Cardiac fibroblast (primary cell): ENCODE measurements around the gene TMEM201.

Experiments
- DNase-seq, 2 donors: peaks; one replicate each; pipeline versions ENCODE4 v3.0.0 to v3.0.0-alpha.2; 2010; ENCODE audit warnings: low read depth in 2 of 2
- H3K4me3 ChIP-seq, 2 donors: replicated peaks in 1 of 2; 1 replicate in 1 of 2; 2 replicates in 1 of 2; pipeline ENCODE4 v1.5.1; 2011; ENCODE audit warnings: low read depth in 2 of 2, low read length in 2 of 2, mild to moderate bottlenecking in 2 of 2, moderate library complexity in 1 of 2
- CTCF ChIP-seq: IDR thresholded peaks from one replicate; pipeline ENCODE4 v1.5.1; 2011; ENCODE audit warnings: low read depth, mild to moderate bottlenecking, low read length, inconsistent platforms

Gene TMEM201

GRCh38 chr1:9600861-9601834 lies 12.4 kb downstream of the TMEM201 start:
- TF ChIP-seq CTCF, result no peak
- DNase-seq, result no peak
- no peak overlapping the region for H3K4me3 ChIP-seq

- no peak for TF ChIP-seq CTCF
- DNase-seq, result no peak
- no peak overlapping the region for H3K4me3 ChIP-seq
Observed at GRCh38 chr1:9601942-9602793, 13.5 kb downstream of the TMEM201 start.

GRCh38 chr1:9602794-9603167 lies 14.1 kb downstream of the TMEM201 start:
- no peak for TF ChIP-seq CTCF
- DNase-seq, result no peak
- H3K4me3 ChIP-seq, result no peak overlapping the region

- no peak overlapping the region for H3K4me3 ChIP-seq
- DNase-seq, result no peak
- no peak for TF ChIP-seq CTCF
Observed at GRCh38 chr1:9603307-9603706, 14.6 kb downstream of the TMEM201 start.

GRCh38 chr1:9603766-9604753 lies 15.3 kb downstream of the TMEM201 start:
- DNase-seq, result no peak
- no peak for TF ChIP-seq CTCF
- no peak overlapping the region for H3K4me3 ChIP-seq

- DNase-seq, result no peak
- no peak overlapping the region for H3K4me3 ChIP-seq
- TF ChIP-seq CTCF, result no peak
Observed at GRCh38 chr1:9604836-9605235, 16.1 kb downstream of the TMEM201 start.
